Esophagus muscularis mucosa (tissue), 3 donors: Measurements from ENCODE around the gene CDK19.

Source experiments
- CTCF ChIP-seq, 3 experiments: fragments of 200-600 bp in 2 of 3; fragments of 450-650 bp in 1 of 3; sonication (generic) in 2 of 3; IDR thresholded peaks; one replicate each; pipeline ENCODE4 v1.5.1; 2017 to 2019; ENCODE audit warnings: antibody characterized with exemption in 3 of 3, mild to moderate bottlenecking in 2 of 3, moderate library complexity in 1 of 3
- POLR2A ChIP-seq: fragments of 450-650 bp; IDR thresholded peaks from one replicate; pipeline ENCODE4 v1.6.1; 2017; ENCODE audit warnings: antibody characterized with exemption, moderate library complexity, mild to moderate bottlenecking, low read depth
- POLR2AphosphoS5 ChIP-seq, 2 donors: sonication (generic); formaldehyde crosslinking; IDR thresholded peaks; one replicate each; pipeline ENCODE4 v1.6.1; 2017; ENCODE audit warnings: antibody characterized with exemption in 2 of 2

GRCh38 chr6:110618591-110619267, 196.5 kb downstream of the CDK19 start:
- TF ChIP-seq CTCF (IDR thresholded peaks at IDR 0.05): no peak
- TF ChIP-seq POLR2AphosphoS5 (IDR thresholded peaks at IDR 0.05): no peak
- no peak for TF ChIP-seq POLR2A
